Activated T-cell treated with anti-CD3 and anti-CD28 coated beads for 1 hour (primary cell): ENCODE measurements around the gene DLG2.
"Not testable (repeated sequence)": the region's sequence is repeated elsewhere in the genome, so short reads cannot be mapped to it uniquely, and the experiment has no call there.

Source experiments
- DNase-seq: peaks from one replicate; pipeline ENCODE4 v3.0.0-alpha.2; 2020; ENCODE audit warnings: low read depth

DLG2 gene

GRCh38 chr11:83449338-83449913 lies 2177.7 kb downstream of the DLG2 start:
- no peak for DNase-seq

- no peak for DNase-seq
Measured at GRCh38 chr11:83448686-83449085, 2178.5 kb downstream of the DLG2 start.

GRCh38 chr11:83443880-83444279 lies 2183.3 kb downstream of the DLG2 start:
- DNase-seq = not testable (repeated sequence)

GRCh38 chr11:83441601-83442000 lies 2185.5 kb downstream of the DLG2 start:
- no peak for DNase-seq

GRCh38 chr11:83441171-83441570 lies 2186.0 kb downstream of the DLG2 start:
- DNase-seq = no peak

GRCh38 chr11:83438438-83438837 lies 2188.7 kb downstream of the DLG2 start:
- DNase-seq = no peak

- no peak for DNase-seq
Measured at GRCh38 chr11:83437939-83438338, 2189.2 kb downstream of the DLG2 start.

- DNase-seq = no peak
Measured at GRCh38 chr11:83436855-83437254, 2190.3 kb downstream of the DLG2 start.

- not testable (repeated sequence) for DNase-seq
Measured at GRCh38 chr11:83434812-83435211, 2192.3 kb downstream of the DLG2 start.

- DNase-seq = no peak
Measured at GRCh38 chr11:83427943-83428342, 2199.2 kb downstream of the DLG2 start.

GRCh38 chr11:83427501-83427900 lies 2199.6 kb downstream of the DLG2 start:
- no peak for DNase-seq

GRCh38 chr11:83425137-83425466 lies 2202.0 kb downstream of the DLG2 start:
- no peak for DNase-seq

- DNase-seq = no peak
Measured at GRCh38 chr11:83424376-83425136, 2202.6 kb downstream of the DLG2 start.

- not testable (repeated sequence) for DNase-seq
Measured at GRCh38 chr11:83422641-83423040, 2204.5 kb downstream of the DLG2 start.

GRCh38 chr11:83410605-83411565 lies 2216.3 kb downstream of the DLG2 start:
- DNase-seq = no peak

- no peak for DNase-seq
Measured at GRCh38 chr11:83409891-83410290, 2217.3 kb downstream of the DLG2 start.

- no peak for DNase-seq
Measured at GRCh38 chr11:83409476-83409875, 2217.7 kb downstream of the DLG2 start.

- DNase-seq = no peak
Measured at GRCh38 chr11:83408946-83409345, 2218.2 kb downstream of the DLG2 start.
